Liver (tissue), 9 donors: Measurements from ENCODE around the gene DCTN5. TPM values are rescaled to one million over a fixed set of nuclear protein-coding genes. Genes with fewer than 3 reads are reported as not detected.

Source experiments
- DNase-seq: peaks from one replicate; pipeline ENCODE4 v3.0.0-alpha.2; 2017; ENCODE audit warnings: low spot score
- H3K27ac ChIP-seq, 2 donors: one replicate each; pipeline ENCODE4 v1.7.0; 2013; ENCODE audit warnings: inconsistent platforms in 2 of 2, low read length in 2 of 2, control low read depth in 1 of 2, low read depth in 1 of 2, mild to moderate bottlenecking in 1 of 2
- H3K27me3 ChIP-seq, 4 donors: one replicate each; pipeline versions ENCODE4 v1.6.1 to v1.7.0; 2013; ENCODE audit warnings: low read length in 3 of 4, inconsistent platforms in 1 of 4, mild to moderate bottlenecking in 1 of 4, moderate library complexity in 1 of 4; ENCODE audit not compliant: control insufficient read depth in 4 of 4, insufficient read depth in 4 of 4
- H3K36me3 ChIP-seq, 4 donors: one replicate each; pipeline versions ENCODE4 v1.6.1 to v1.7.0; 2013; ENCODE audit warnings: low read length in 3 of 4, mild to moderate bottlenecking in 3 of 4, low read depth in 1 of 4, moderate library complexity in 1 of 4; ENCODE audit not compliant: control insufficient read depth in 4 of 4, insufficient read depth in 3 of 4
- H3K4me1 ChIP-seq, 4 donors: one replicate each; pipeline versions ENCODE4 v1.6.1 to v1.7.0; 2013; ENCODE audit warnings: low read length in 3 of 4, mild to moderate bottlenecking in 3 of 4, moderate library complexity in 1 of 4; ENCODE audit not compliant: control insufficient read depth in 4 of 4, insufficient read depth in 4 of 4
- H3K4me3 ChIP-seq, 3 donors: one replicate each; pipeline versions ENCODE4 v1.6.1 to v1.7.0; 2013; ENCODE audit warnings: low read length in 3 of 3, control low read depth in 1 of 3, low read depth in 1 of 3, mild to moderate bottlenecking in 1 of 3
- H3K9ac ChIP-seq, 2 donors: one replicate each; pipeline ENCODE4 v1.7.0; 2013; ENCODE audit warnings: low read length in 2 of 2, mild to moderate bottlenecking in 2 of 2, moderate library complexity in 2 of 2, control low read depth in 1 of 2, low read depth in 1 of 2
- H3K9me3 ChIP-seq, 4 donors: one replicate each; pipeline versions ENCODE4 v1.6.1 to v1.7.0; 2013; ENCODE audit warnings: low read length in 3 of 4; ENCODE audit not compliant: control insufficient read depth in 4 of 4
- ATF3 ChIP-seq: IDR thresholded peaks from 2 replicates; pipeline ENCODE4 v1.6.1; 2016; ENCODE audit warnings: antibody characterized with exemption
- CTCF ChIP-seq: fragments of 150-350 bp; IDR thresholded peaks from 2 replicates; pipeline ENCODE4 v1.5.1; 2017; ENCODE audit warnings: improper control_type of control experiment, low read depth, low read length; ENCODE audit not compliant: missing input control
- EGR1 ChIP-seq, 2 donors: IDR thresholded peaks; 2 replicates each; pipeline ENCODE4 v1.6.1; 2016 to 2018; ENCODE audit warnings: antibody characterized with exemption in 2 of 2, low read depth in 2 of 2
- FOXA1 ChIP-seq: IDR thresholded peaks from 2 replicates; pipeline ENCODE4 v1.6.1; 2016; ENCODE audit warnings: antibody characterized with exemption
- FOXA2 ChIP-seq: IDR thresholded peaks from 2 replicates; pipeline ENCODE4 v1.6.1; 2016; ENCODE audit warnings: antibody characterized with exemption
- GABPA ChIP-seq, 2 donors: IDR thresholded peaks in 1 of 2; conservative IDR thresholded peaks in 1 of 2; 2 replicates each; pipeline ENCODE4 v1.6.1; 2016; ENCODE audit warnings: antibody characterized with exemption in 2 of 2, mild to moderate bottlenecking in 1 of 2, moderate library complexity in 1 of 2
- HNF4A ChIP-seq, 2 donors: conservative IDR thresholded peaks; 2 replicates each; pipeline ENCODE4 v1.6.1; 2016; ENCODE audit warnings: antibody characterized with exemption in 2 of 2, mild to moderate bottlenecking in 2 of 2
- HNF4G ChIP-seq: IDR thresholded peaks from 2 replicates; pipeline ENCODE4 v1.6.1; 2016; ENCODE audit warnings: antibody characterized with exemption
- JUND ChIP-seq, 2 donors: IDR thresholded peaks; 2 replicates each; pipeline ENCODE4 v1.6.1; 2016; ENCODE audit warnings: antibody characterized with exemption in 2 of 2
- MAX ChIP-seq: IDR thresholded peaks from 2 replicates; pipeline ENCODE4 v1.6.1; 2016; ENCODE audit warnings: antibody characterized with exemption
- NR2F2 ChIP-seq: IDR thresholded peaks from 2 replicates; pipeline ENCODE4 v1.6.1; 2016; ENCODE audit warnings: antibody characterized with exemption
- RAD21 ChIP-seq, 2 donors: IDR thresholded peaks; 2 replicates each; pipeline ENCODE4 v1.6.1; 2016; ENCODE audit warnings: antibody characterized with exemption in 2 of 2, mild to moderate bottlenecking in 2 of 2
- REST ChIP-seq: IDR thresholded peaks from 2 replicates; pipeline ENCODE4 v1.6.1; 2016; ENCODE audit warnings: antibody characterized with exemption, mild to moderate bottlenecking
- RXRA ChIP-seq, 2 donors: IDR thresholded peaks; 2 replicates each; pipeline ENCODE4 v1.6.1; 2017 to 2018; ENCODE audit warnings: antibody characterized with exemption in 2 of 2, mild to moderate bottlenecking in 1 of 2
- SP1 ChIP-seq: IDR thresholded peaks from 2 replicates; pipeline ENCODE4 v1.6.1; 2018; ENCODE audit warnings: antibody characterized with exemption, mild to moderate bottlenecking
- TAF1 ChIP-seq: conservative IDR thresholded peaks from 2 replicates; pipeline ENCODE4 v1.6.1; 2016; ENCODE audit warnings: antibody characterized with exemption, mild to moderate bottlenecking
- YY1 ChIP-seq: IDR thresholded peaks from 2 replicates; pipeline ENCODE4 v1.6.1; 2016; ENCODE audit warnings: antibody characterized with exemption, mild to moderate bottlenecking
- ZBTB33 ChIP-seq: IDR thresholded peaks from 2 replicates; pipeline ENCODE4 v1.6.1; 2016; ENCODE audit warnings: antibody characterized with exemption
- WGBS: extraction: QIAGEN DNeasy Blood & Tissue Kit; methylation state at CpG from one replicate; pipeline ENCODE4 v1.1.7; 2013; 5-methylcytosine and 5-hydroxymethylcytosine counted together
- polyA plus RNA-seq, 2 donors: library from polyadenylated mRNA; stranded (reverse) in 1 of 2; unstranded in 1 of 2; fragments of 200-250 nt in 1 of 2; fragments of >200 nt in 1 of 2; fragmentation: Nextera tagmentation in 1 of 2; extraction: Ambion mirVana in 1 of 2; gene quantifications; one replicate each; pipeline versions ENCODE4 v1.2.1 to v1.2.3, GENCODE V29; 2013 to 2015
- total RNA-seq, 2 donors: library from RNA; depleted of rRNA; stranded (reverse); fragments of >200 nt; gene quantifications; one replicate each; pipeline ENCODE4 v1.2.3, GENCODE V29; 2014
- donor health status: healthy.
- donor health status: healthy.
- donor health status: healthy.
- donor health status: healthy.
- donor health status: healthy.

Gene DCTN5
- total and polyA plus RNA-seq, 4 donors: 8.3 to 20.9 (median 16.0) TPM

- Histone ChIP-seq H3K27ac (no peak overlapping the region), H3K9ac (no peak overlapping the region), H3K4me1 (no peaks in the 10 kb centered on the region), H3K27me3 (peaks cover 0 to 6% (median 0%) of the 10 kb centered on the region in 4 donors), H3K9me3 (peaks cover 0 to 10% (median 2%) of the 10 kb centered on the region in 4 donors), H3K4me3 (no peak overlapping the region), H3K36me3 (no peaks in the 10 kb centered on the region)
- 78% methylated on average over 22 of the region's 22 CpGs for WGBS
- DNase-seq: no peak
- TF ChIP-seq ATF3 (no peak), RAD21 (IDR thresholded peaks at IDR 0.05) (no peak), SP1 (no peak), HNF4G (no peak), TAF1 (no peak), GABPA (IDR thresholded peaks at IDR 0.05 in 1 of 2, conservative IDR thresholded peaks at IDR 0.05 in 1 of 2) (no peak), YY1 (no peak), MAX (no peak), HNF4A (conservative IDR thresholded peaks at IDR 0.05) (no peak), JUND (IDR thresholded peaks at IDR 0.05) (no peak), ZBTB33 (no peak), FOXA2 (no peak), REST (no peak), RXRA (IDR thresholded peaks at IDR 0.05) (no peak), EGR1 (IDR thresholded peaks at IDR 0.05; ENCODE audit: low read depth in 2 of 2) (no peak)
Observed at GRCh38 chr16:23704772-23705516, 63.7 kb downstream of the DCTN5 start.

GRCh38 chr16:23705517-23705902 lies 64.2 kb downstream of the DCTN5 start:
- Histone ChIP-seq H3K9ac (no peak overlapping the region), H3K9me3 (peaks cover 0 to 13% (median 4%) of the 10 kb centered on the region in 4 donors), H3K4me3 (no peak overlapping the region), H3K36me3 (no peaks in the 10 kb centered on the region), H3K27ac (no peak overlapping the region), H3K27me3 (peaks cover 0 to 6% (median 1%) of the 10 kb centered on the region in 4 donors), H3K4me1 (no peaks in the 10 kb centered on the region)
- WGBS: 86% methylated on average over 2 of the region's 2 CpGs
- DNase-seq: no peak
- TF ChIP-seq RAD21 (IDR thresholded peaks at IDR 0.05) (no peak), HNF4A (conservative IDR thresholded peaks at IDR 0.05) (no peak), REST (no peak), TAF1 (no peak), NR2F2 (no peak), RXRA (IDR thresholded peaks at IDR 0.05) (no peak), MAX (no peak), CTCF (no peak), JUND (IDR thresholded peaks at IDR 0.05) (no peak), FOXA1 (no peak), ATF3 (no peak), GABPA (IDR thresholded peaks at IDR 0.05 in 1 of 2, conservative IDR thresholded peaks at IDR 0.05 in 1 of 2) (no peak), YY1 (no peak)
